PFSK-1 (cell line): ENCODE data around the gene NOTCH4.

Source experiments
- FOXP2 ChIP-seq: optimal IDR thresholded peaks from 2 replicates; pipeline ENCODE3; 2011; ENCODE audit warnings: borderline replicate concordance, control low read depth, inconsistent platforms; ENCODE audit not compliant: insufficient read depth; ENCODE audit errors: extremely low read length, extremely low read depth
- POLR2AphosphoS5 ChIP-seq: IDR thresholded peaks from 2 replicates; pipeline ENCODE4 v1.6.1; 2012; ENCODE audit warnings: low read depth, mild to moderate bottlenecking, control low read depth, low read length, moderate library complexity
- REST ChIP-seq, 2 experiments: IDR thresholded peaks; 2 replicates each; pipeline versions ENCODE4 v1.6.1 to v1.8.0; 2011 to 2012; ENCODE audit warnings: low read depth in 2 of 2, low read length in 2 of 2, control low read depth in 1 of 2, inconsistent platforms in 1 of 2, mild to moderate bottlenecking in 1 of 2, moderate library complexity in 1 of 2; ENCODE audit not compliant: insufficient read depth in 1 of 2
- SIN3A ChIP-seq: IDR thresholded peaks from 2 replicates; pipeline ENCODE4 v1.6.1; 2012; ENCODE audit warnings: mild to moderate bottlenecking, low read length, moderate library complexity, borderline replicate concordance; ENCODE audit not compliant: insufficient read depth
- TAF1 ChIP-seq: IDR thresholded peaks from 2 replicates; pipeline ENCODE4 v1.6.1; 2012; ENCODE audit warnings: low read length, control low read depth, borderline replicate concordance; ENCODE audit not compliant: insufficient read depth

The NOTCH4 gene

DNA sequence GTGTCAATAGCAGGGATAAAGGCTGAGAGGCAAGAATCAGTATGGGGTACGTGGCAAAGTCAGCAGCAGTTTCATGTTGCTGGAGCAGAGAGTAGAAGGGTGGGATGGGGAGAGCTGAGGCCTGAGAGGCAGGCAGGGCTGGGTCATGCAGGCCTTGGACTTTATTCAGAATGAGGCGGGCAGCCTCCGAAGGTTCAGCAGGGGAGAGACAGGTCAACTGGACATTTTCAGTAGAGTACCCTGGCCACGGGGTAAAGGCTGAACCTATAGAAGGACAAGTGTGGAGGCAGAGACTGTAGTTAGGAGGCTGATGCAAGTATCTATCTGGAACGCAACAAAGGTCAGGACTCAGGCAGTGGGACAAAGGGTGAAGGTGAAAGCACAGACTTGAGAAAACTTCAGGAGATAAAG lies 13.7 kb downstream of the NOTCH4 start:
- TF ChIP-seq POLR2AphosphoS5 (no peak), FOXP2 (no peak), SIN3A (no peak), TAF1 (no peak), REST (IDR thresholded peaks at IDR 0.05; ENCODE audit: insufficient read depth in 1 of 2, low read depth in 2 of 2, low read length in 2 of 2) (no peak)

DNA sequence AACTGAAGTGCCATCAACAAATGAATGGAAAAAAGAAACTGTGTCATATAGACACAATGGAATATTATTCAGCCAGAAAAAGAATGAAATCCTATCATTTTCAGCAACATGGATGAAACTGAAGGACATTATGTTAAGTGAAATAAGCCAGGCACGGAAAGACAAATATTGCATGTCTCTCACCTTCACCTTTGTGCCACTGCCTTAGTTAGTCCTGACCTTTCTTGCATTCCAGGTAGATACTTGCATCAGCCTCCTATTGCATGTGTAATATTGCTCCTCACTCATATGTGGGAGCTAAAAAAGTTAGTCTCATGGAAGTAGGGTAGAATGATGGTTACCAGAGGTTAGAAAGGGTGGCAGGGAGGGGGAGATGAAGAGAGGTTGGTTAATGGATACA lies 14.9 kb downstream of the NOTCH4 start:
- TF ChIP-seq FOXP2 (no peak), TAF1 (no peak), SIN3A (no peak), POLR2AphosphoS5 (no peak), REST (IDR thresholded peaks at IDR 0.05; ENCODE audit: insufficient read depth in 1 of 2, low read depth in 2 of 2, low read length in 2 of 2) (no peak)

GRCh38 chr6:32204268-32204715 lies 19.6 kb downstream of the NOTCH4 start:
- TF ChIP-seq POLR2AphosphoS5 (no peak), FOXP2 (no peak), REST (IDR thresholded peaks at IDR 0.05; ENCODE audit: insufficient read depth in 1 of 2, low read depth in 2 of 2, low read length in 2 of 2) (no peak)

DNA sequence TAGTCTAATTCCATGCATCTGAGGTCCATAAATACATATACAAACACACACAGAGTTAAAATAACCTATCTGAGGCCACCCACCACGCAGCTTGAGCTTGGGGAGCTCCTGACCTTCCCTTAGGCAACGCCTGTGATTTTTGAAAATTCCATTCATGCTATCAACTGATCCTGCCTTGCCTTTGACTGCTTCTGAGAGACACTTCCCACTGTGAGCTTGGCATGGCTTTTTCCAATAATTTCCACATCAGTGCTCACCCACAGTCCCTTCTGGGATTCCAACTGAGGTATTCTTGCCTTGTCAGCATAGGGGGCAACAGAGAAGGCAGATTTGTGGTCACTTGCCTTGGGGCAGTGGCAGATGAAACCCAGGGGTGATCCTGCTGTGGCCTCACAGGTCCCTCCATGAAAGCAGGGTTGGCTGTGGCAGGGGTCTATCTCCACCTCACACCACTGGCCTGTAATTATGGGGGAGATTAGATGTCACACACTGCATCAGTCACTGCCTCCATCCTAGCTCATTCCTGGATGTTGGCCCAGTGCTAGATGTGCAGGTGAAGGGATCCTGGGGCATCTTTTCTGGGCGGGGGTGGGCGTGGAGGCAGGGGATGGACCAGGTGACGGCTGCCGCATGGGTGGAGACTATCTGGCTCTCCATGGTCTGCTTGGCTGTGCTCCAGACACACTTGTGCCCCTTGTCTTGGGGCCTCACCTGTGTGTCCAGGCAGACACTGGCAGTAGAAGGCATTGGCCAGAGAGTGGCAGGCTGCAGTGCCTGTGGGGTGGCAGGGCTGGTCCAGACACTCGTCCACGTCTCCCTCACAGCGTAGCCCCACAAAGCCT lies 20.2 kb downstream of the NOTCH4 start:
- TF ChIP-seq SIN3A (no peak), FOXP2 (no peak), REST (IDR thresholded peaks at IDR 0.05; ENCODE audit: insufficient read depth in 1 of 2, low read depth in 2 of 2, low read length in 2 of 2) (no peak), TAF1 (no peak), POLR2AphosphoS5 (no peak)
